PC-3 (cell line): Measurements from ENCODE around the gene AIPL1. TPM values are rescaled to one million over a fixed set of nuclear protein-coding genes. Genes with fewer than 3 reads are reported as not detected.
"Not testable (repeated sequence)": the region's sequence is repeated elsewhere in the genome, so short reads cannot be mapped to it uniquely, and the experiment has no call there.

Experiments
- ATAC-seq: fragments of 200-7000 bp; cut with Tn5 transposase; 2 replicates; pipeline ENCODE4 v1.9.1; 2020; ENCODE audit warnings: mild to moderate bottlenecking, moderate library complexity
- Bru-seq: library from RNA; stranded (reverse); fragments of 400-500 nt; gene quantifications from one replicate; lab custom pipeline; 2021; lab: Mats Ljungman, UMichigan
- BruChase-seq, 2 experiments: library from RNA; stranded (reverse); fragments of 400-500 nt; gene quantifications; one replicate each; lab custom pipeline; 2021; lab: Mats Ljungman, UMichigan
- BruUV-seq: library from RNA; stranded (reverse); fragments of 400-500 nt; replicated peaks from 2 replicates; lab custom pipeline; 2021; lab: Mats Ljungman, UMichigan
- CTCF ChIA-PET: fragments of 300-600 bp; sonication (Branson Sonifier 250); formaldehyde crosslinking; loops from one replicate; lab custom pipeline; 2022; ENCODE audit warnings: antibody characterized with exemption; lab: Charles Lee
- POLR2A ChIA-PET: fragments of 300-600 bp; sonication (Branson Sonifier 250); formaldehyde crosslinking; loops from one replicate; lab custom pipeline; 2022; ENCODE audit warnings: antibody characterized with exemption; ENCODE audit not compliant: unreplicated experiment; lab: Charles Lee
- DNase-seq: peaks from one replicate; pipeline ENCODE4 v3.0.0-alpha.2; 2015
- H2AFZ ChIP-seq: fragments of 300-600 bp; sonication (generic); 2 replicates; pipeline ENCODE4 v1.6.0; 2016; ENCODE audit warnings: antibody characterized with exemption, low read length
- H3F3A ChIP-seq: fragments of 300-600 bp; sonication (generic); one replicate; pipeline ENCODE4 v1.6.0; 2017; ENCODE audit warnings: antibody characterized with exemption, low read length, control low read depth, mild to moderate bottlenecking; ENCODE audit not compliant: unreplicated experiment
- H3K27ac ChIP-seq: fragments of 300-600 bp; sonication (generic); 2 replicates; pipeline ENCODE4 v1.5.1; 2016; ENCODE audit warnings: mild to moderate bottlenecking, low read length
- H3K27me3 ChIP-seq: fragments of 300-600 bp; sonication (generic); 2 replicates; pipeline ENCODE4 v1.6.1; 2016; ENCODE audit warnings: low read length, mixed read lengths
- H3K36me3 ChIP-seq: fragments of 300-600 bp; sonication (generic); 2 replicates; pipeline ENCODE4 v1.6.1; 2016; ENCODE audit warnings: low read depth, mixed run types, low read length, mixed read lengths
- H3K4me1 ChIP-seq: fragments of 300-600 bp; sonication (generic); 2 replicates; pipeline ENCODE4 v1.5.1; 2016; ENCODE audit warnings: low read length; ENCODE audit not compliant: insufficient read depth
- H3K4me2 ChIP-seq: fragments of 300-600 bp; sonication (generic); 2 replicates; pipeline ENCODE4 v1.6.0; 2016; ENCODE audit warnings: low read length
- H3K4me3 ChIP-seq: fragments of 300-600 bp; sonication (generic); 2 replicates; pipeline ENCODE4 v1.5.1; 2016; ENCODE audit warnings: mild to moderate bottlenecking, low read length, mixed read lengths
- H3K79me2 ChIP-seq: fragments of 300-600 bp; sonication (generic); 2 replicates; pipeline ENCODE4 v1.6.1; 2017; ENCODE audit warnings: low read length, mixed read lengths
- H3K9ac ChIP-seq: fragments of 300-600 bp; sonication (generic); 2 replicates; pipeline ENCODE4 v1.6.0; 2016; ENCODE audit warnings: mild to moderate bottlenecking, low read length
- H3K9me2 ChIP-seq: fragments of 300-600 bp; sonication (generic); replicated peaks from 2 replicates; pipeline ENCODE4 v1.6.1; 2016; ENCODE audit warnings: mixed run types, low read length, mixed read lengths
- H3K9me3 ChIP-seq: fragments of 300-600 bp; sonication (generic); 2 replicates; pipeline ENCODE4 v1.6.1; 2016; ENCODE audit warnings: low read length, mixed read lengths
- H4K20me1 ChIP-seq: fragments of 300-600 bp; sonication (generic); 2 replicates; pipeline ENCODE4 v1.6.1; 2016; ENCODE audit warnings: low read length, mixed read lengths
- EZH2 ChIP-seq: fragments of 300-600 bp; sonication (generic); IDR thresholded peaks from one replicate; pipeline ENCODE4 v1.6.1; 2017; ENCODE audit warnings: antibody characterized with exemption, mild to moderate bottlenecking, low read length; ENCODE audit not compliant: unreplicated experiment
- EZH2phosphoT487 ChIP-seq: fragments of 300-600 bp; sonication (generic); IDR thresholded peaks from 2 replicates; pipeline ENCODE4 v1.6.1; 2018; ENCODE audit warnings: mild to moderate bottlenecking, antibody characterized with exemption, low read length, borderline replicate concordance
- intact Hi-C: fragments of 100-400 bp; cut with micrococcal nuclease; formaldehyde crosslinking; loops from 2 replicates; pipeline ENCODE4 v1.9.0; 2023
- long read RNA-seq: library from polyadenylated mRNA; unstranded; transcript quantifications from one replicate; pipeline ENCODE4 v2.0.0, GENCODE V29; 2021; ENCODE audit not compliant: unreplicated experiment
- total RNA-seq: library from RNA; depleted of rRNA; stranded (reverse); fragments of >200 nt; gene quantifications from 2 replicates; pipeline ENCODE4 v1.2.3, GENCODE V29; 2014; rRNA removed
- TF ChIP-seq, protein P1 (sequence below): fragments of 300-600 bp; sonication (generic); conservative IDR thresholded peaks from 2 replicates; pipeline ENCODE4 v1.5.1; 2017; ENCODE audit warnings: antibody characterized with exemption, low read depth, mild to moderate bottlenecking, low read length

AIPL1 gene, protein sequence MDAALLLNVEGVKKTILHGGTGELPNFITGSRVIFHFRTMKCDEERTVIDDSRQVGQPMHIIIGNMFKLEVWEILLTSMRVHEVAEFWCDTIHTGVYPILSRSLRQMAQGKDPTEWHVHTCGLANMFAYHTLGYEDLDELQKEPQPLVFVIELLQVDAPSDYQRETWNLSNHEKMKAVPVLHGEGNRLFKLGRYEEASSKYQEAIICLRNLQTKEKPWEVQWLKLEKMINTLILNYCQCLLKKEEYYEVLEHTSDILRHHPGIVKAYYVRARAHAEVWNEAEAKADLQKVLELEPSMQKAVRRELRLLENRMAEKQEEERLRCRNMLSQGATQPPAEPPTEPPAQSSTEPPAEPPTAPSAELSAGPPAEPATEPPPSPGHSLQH
- total RNA-seq (not detected in 2 replicates), Bru-seq, nascent RNA (not detected), BruChase-seq, experiment 1, labeled RNA remaining after a 6-hour chase (percentile 18 among the genes with signal in this experiment), BruChase-seq, experiment 2, labeled RNA remaining after a 2-hour chase (percentile 10 among the genes with signal in this experiment)
- long read RNA-seq: 0 reads

- no peaks in the 10 kb centered on the region for H3K4me1 ChIP-seq
- no peak within 1 kb of the TSS for H3K27ac ChIP-seq
- no peaks in the 10 kb centered on the region for H3K79me2 ChIP-seq
- TF ChIP-seq EZH2phosphoT487 (no peak), EZH2 (no peak)
- TF ChIP-seq, protein P1, sequence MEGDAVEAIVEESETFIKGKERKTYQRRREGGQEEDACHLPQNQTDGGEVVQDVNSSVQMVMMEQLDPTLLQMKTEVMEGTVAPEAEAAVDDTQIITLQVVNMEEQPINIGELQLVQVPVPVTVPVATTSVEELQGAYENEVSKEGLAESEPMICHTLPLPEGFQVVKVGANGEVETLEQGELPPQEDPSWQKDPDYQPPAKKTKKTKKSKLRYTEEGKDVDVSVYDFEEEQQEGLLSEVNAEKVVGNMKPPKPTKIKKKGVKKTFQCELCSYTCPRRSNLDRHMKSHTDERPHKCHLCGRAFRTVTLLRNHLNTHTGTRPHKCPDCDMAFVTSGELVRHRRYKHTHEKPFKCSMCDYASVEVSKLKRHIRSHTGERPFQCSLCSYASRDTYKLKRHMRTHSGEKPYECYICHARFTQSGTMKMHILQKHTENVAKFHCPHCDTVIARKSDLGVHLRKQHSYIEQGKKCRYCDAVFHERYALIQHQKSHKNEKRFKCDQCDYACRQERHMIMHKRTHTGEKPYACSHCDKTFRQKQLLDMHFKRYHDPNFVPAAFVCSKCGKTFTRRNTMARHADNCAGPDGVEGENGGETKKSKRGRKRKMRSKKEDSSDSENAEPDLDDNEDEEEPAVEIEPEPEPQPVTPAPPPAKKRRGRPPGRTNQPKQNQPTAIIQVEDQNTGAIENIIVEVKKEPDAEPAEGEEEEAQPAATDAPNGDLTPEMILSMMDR: no peak
- DNase-seq (no peak), ATAC-seq (no peak)
- no peaks in the 10 kb centered on the region for H3K9me2 ChIP-seq
- H3K27me3 ChIP-seq: no peaks in the 10 kb centered on the region
- ChIA-PET POLR2A (no interaction called here), CTCF (no interaction called here)
- H2AFZ ChIP-seq: no peak within 1 kb of the TSS
- H3K9ac ChIP-seq: no peak within 1 kb of the TSS
- peaks cover 3% of the 10 kb centered on the region; the same call in 1 of the 2 replicates for H3K9me3 ChIP-seq
- H3F3A ChIP-seq: no peaks in the 10 kb centered on the region
- H3K36me3 ChIP-seq: no peaks in the 10 kb centered on the region
- no peak within 1 kb of the TSS for H3K4me3 ChIP-seq
- intact Hi-C loops: no loop called here
- H3K4me2 ChIP-seq: no peak within 1 kb of the TSS
- BruUV-seq: no TSS peak
- H4K20me1 ChIP-seq: no peaks in the 10 kb centered on the region
Measured at GRCh38 chr17:6435051-6435450, at the start of gene AIPL1. Gene AIPL1, minus strand, starts transcription at chr17:6435121. Its CDS starts 17 bp downstream, at chr17:6435104.

GRCh38 chr17:6483507-6483906, 48.6 kb upstream of the AIPL1 start:
- no peak overlapping the region for H3K9ac ChIP-seq
- H2AFZ ChIP-seq: no peak overlapping the region
- H3K79me2 ChIP-seq: no peaks in the 10 kb centered on the region
- no peak for ATAC-seq
- H3K9me2 ChIP-seq: no peaks in the 10 kb centered on the region
- intact Hi-C loops: no loop called here
- H3K27me3 ChIP-seq: no peaks in the 10 kb centered on the region
- no peak overlapping the region for H3K4me2 ChIP-seq
- H3K36me3 ChIP-seq: no peaks in the 10 kb centered on the region
- BruUV-seq: no TSS peak
- H3K9me3 ChIP-seq: no peaks in the 10 kb centered on the region
- no peak overlapping the region for H3K4me3 ChIP-seq
- H3K27ac ChIP-seq: no peak overlapping the region
- H4K20me1 ChIP-seq: no peaks in the 10 kb centered on the region
- POLR2A ChIA-PET: no interaction called here
- no peak for DNase-seq
- TF ChIP-seq, protein P1: no peak
- no peak for TF ChIP-seq EZH2
- TF ChIP-seq EZH2phosphoT487: no peak
- H3F3A ChIP-seq: no peaks in the 10 kb centered on the region
- CTCF ChIA-PET: no interaction called here
- H3K4me1 ChIP-seq: no peaks in the 10 kb centered on the region

- not testable (repeated sequence) for BruUV-seq
Measured at GRCh38 chr17:6482796-6483195, 47.9 kb upstream of the AIPL1 start.

More at GRCh38 chr17:6482796-6483195, 47.9 kb upstream of the AIPL1 start:
- DNase-seq, CTCF ChIA-PET, H4K20me1 ChIP-seq, intact Hi-C loops, H3K27me3 ChIP-seq, ATAC-seq, H3K4me3 ChIP-seq, H3K9me2 ChIP-seq, H3F3A ChIP-seq, H3K4me1 ChIP-seq, POLR2A ChIA-PET, H3K36me3 ChIP-seq, H3K9me3 ChIP-seq, H2AFZ ChIP-seq, H3K4me2 ChIP-seq, H3K27ac ChIP-seq, H3K79me2 ChIP-seq, H3K9ac ChIP-seq: not testable (repeated sequence)
